H9 (cell line): ENCODE measurements around the gene PIK3CD. TPM values are rescaled to one million over a fixed set of nuclear protein-coding genes. Genes with fewer than 3 reads are reported as not detected.
"Not testable (repeated sequence)": the region's sequence is repeated elsewhere in the genome, so short reads cannot be mapped to it uniquely, and the experiment has no call there.

Source experiments
- DNase-seq: peaks from one replicate; pipeline ENCODE4 v3.0.0-alpha.2; 2017
- H2AFZ ChIP-seq: one replicate; pipeline ENCODE4 v1.6.1; 2013; ENCODE audit warnings: mild to moderate bottlenecking, low read length, control low read depth, moderate library complexity
- H2AK5ac ChIP-seq: 2 replicates; pipeline ENCODE4 v1.6.1; 2013; ENCODE audit warnings: low read length, control low read depth, mixed read lengths; ENCODE audit not compliant: insufficient read length
- H2BK120ac ChIP-seq: one replicate; pipeline ENCODE4 v1.6.1; 2013; ENCODE audit warnings: low read depth, mild to moderate bottlenecking, low read length, control low read depth, inconsistent platforms; ENCODE audit not compliant: poor library complexity, severe bottlenecking
- H2BK12ac ChIP-seq: 2 replicates; pipeline ENCODE4 v1.6.1; 2013; ENCODE audit warnings: low read length, control low read depth, mixed read lengths, low read depth; ENCODE audit not compliant: insufficient read length
- H2BK15ac ChIP-seq: 2 replicates; pipeline ENCODE4 v1.6.1; 2013; ENCODE audit warnings: low read depth, low read length, control low read depth
- H2BK20ac ChIP-seq: one replicate; pipeline ENCODE4 v1.6.1; 2013; ENCODE audit warnings: low read depth, mild to moderate bottlenecking, low read length, control low read depth, inconsistent platforms; ENCODE audit not compliant: poor library complexity, severe bottlenecking
- H2BK5ac ChIP-seq: 2 replicates; pipeline ENCODE4 v1.6.1; 2013; ENCODE audit warnings: low read length, control low read depth, mixed read lengths; ENCODE audit not compliant: insufficient read length
- H3K14ac ChIP-seq: 2 replicates; pipeline ENCODE4 v1.6.1; 2013; ENCODE audit warnings: low read length, control low read depth; ENCODE audit not compliant: insufficient read depth
- H3K18ac ChIP-seq: 2 replicates; pipeline ENCODE4 v1.6.1; 2013; ENCODE audit warnings: low read depth, mild to moderate bottlenecking, mixed read lengths, low read length, control low read depth; ENCODE audit not compliant: insufficient read length
- H3K23ac ChIP-seq: 2 replicates; pipeline ENCODE4 v1.6.1; 2013; ENCODE audit warnings: low read length, control low read depth, mixed read lengths, low read depth; ENCODE audit not compliant: insufficient read length
- H3K23me2 ChIP-seq: 2 replicates; pipeline ENCODE4 v1.6.1; 2013; ENCODE audit warnings: low read depth, mild to moderate bottlenecking, mixed read lengths, low read length, control low read depth; ENCODE audit not compliant: insufficient read length, poor library complexity, severe bottlenecking
- H3K27ac ChIP-seq: 2 replicates; pipeline ENCODE4 v1.5.1; 2013; ENCODE audit warnings: low read length, control low read depth, mixed read lengths, low read depth; ENCODE audit not compliant: insufficient read length
- H3K27me3 ChIP-seq: 2 replicates; pipeline ENCODE4 v1.6.1; 2013; ENCODE audit warnings: low read length, control low read depth, inconsistent platforms; ENCODE audit not compliant: insufficient read depth
- H3K4ac ChIP-seq: 2 replicates; pipeline ENCODE4 v1.6.1; 2013; ENCODE audit warnings: low read depth, mild to moderate bottlenecking, control low read depth, inconsistent platforms, low read length, moderate library complexity
- H3K4me1 ChIP-seq: 2 replicates; pipeline ENCODE4 v1.6.1; 2013; ENCODE audit warnings: low read length, control low read depth, inconsistent platforms; ENCODE audit not compliant: insufficient read depth
- H3K4me2 ChIP-seq: 2 replicates; pipeline ENCODE4 v1.6.1; 2013; ENCODE audit warnings: low read length, control low read depth, mixed read lengths; ENCODE audit not compliant: insufficient read length, insufficient read depth
- H3K56ac ChIP-seq: 2 replicates; pipeline ENCODE4 v1.6.1; 2013; ENCODE audit warnings: low read depth, mild to moderate bottlenecking, mixed read lengths, low read length, control low read depth; ENCODE audit not compliant: insufficient read length
- H3K79me1 ChIP-seq: 2 replicates; pipeline ENCODE4 v1.6.1; 2013; ENCODE audit warnings: low read depth, mild to moderate bottlenecking, moderate library complexity, low read length, control low read depth, inconsistent platforms; ENCODE audit not compliant: insufficient read depth, poor library complexity, severe bottlenecking
- H3K79me2 ChIP-seq: 2 replicates; pipeline ENCODE4 v1.6.1; 2013; ENCODE audit warnings: low read length, control low read depth, inconsistent platforms; ENCODE audit not compliant: insufficient read depth
- H3K9ac ChIP-seq: 2 replicates; pipeline ENCODE4 v1.6.1; 2013; ENCODE audit warnings: low read length, control low read depth, mixed read lengths; ENCODE audit not compliant: insufficient read length; ENCODE audit errors: extremely low read depth
- H3K9me3 ChIP-seq: one replicate; pipeline ENCODE4 v1.6.1; 2013; ENCODE audit warnings: low read depth, low read length, inconsistent platforms; ENCODE audit not compliant: control insufficient read depth
- H3T11ph ChIP-seq: one replicate; pipeline ENCODE4 v1.6.1; 2013; ENCODE audit warnings: mild to moderate bottlenecking, low read length, control low read depth, inconsistent platforms
- H4K20me1 ChIP-seq: one replicate; pipeline ENCODE4 v1.6.1; 2013; ENCODE audit not compliant: control insufficient read depth, insufficient read length, insufficient read depth
- H4K5ac ChIP-seq: 2 replicates; pipeline ENCODE4 v1.6.1; 2013; ENCODE audit warnings: low read depth, mild to moderate bottlenecking, mixed read lengths, low read length, control low read depth; ENCODE audit not compliant: insufficient read length
- H4K8ac ChIP-seq: replicated peaks from 2 replicates; pipeline ENCODE4 v1.6.1; 2013; ENCODE audit warnings: low read length, control low read depth, mixed read lengths, low read depth; ENCODE audit not compliant: insufficient read length
- H4K91ac ChIP-seq: 2 replicates; pipeline ENCODE4 v1.6.1; 2013; ENCODE audit warnings: low read depth, mild to moderate bottlenecking, moderate library complexity, mixed read lengths, low read length, control low read depth; ENCODE audit not compliant: insufficient read length
- H3K27ac Mint-ChIP-seq, 3 experiments: 2 replicates in 2 of 3; 3 replicates in 1 of 3; pipeline ENCODE4 v1.8.0; 2020 to 2021; ENCODE audit warnings: mixed read lengths in 3 of 3, mild to moderate bottlenecking in 1 of 3, moderate library complexity in 1 of 3
- H3K27me3 Mint-ChIP-seq: 2 replicates; pipeline ENCODE4 v1.8.0; 2021; ENCODE audit warnings: low read depth, mild to moderate bottlenecking, moderate library complexity, mixed read lengths
- H3K36me3 Mint-ChIP-seq, 3 experiments: 2 replicates in 2 of 3; 3 replicates in 1 of 3; pipeline ENCODE4 v1.8.0; 2020 to 2021; ENCODE audit warnings: low read depth in 3 of 3, mixed read lengths in 3 of 3; ENCODE audit not compliant: insufficient read depth in 1 of 3
- H3K4me1 Mint-ChIP-seq, 2 experiments: 2 replicates each; pipeline ENCODE4 v1.8.0; 2020; ENCODE audit warnings: mixed read lengths in 2 of 2
- H3K4me3 Mint-ChIP-seq, 2 experiments: 2 replicates in 1 of 2; 3 replicates in 1 of 2; pipeline ENCODE4 v1.8.0; 2020 to 2021; ENCODE audit warnings: mild to moderate bottlenecking in 2 of 2, mixed read lengths in 2 of 2, moderate library complexity in 1 of 2
- H3K9me3 Mint-ChIP-seq, 2 experiments: 2 replicates in 1 of 2; 3 replicates in 1 of 2; pipeline ENCODE4 v1.8.0; 2020; ENCODE audit warnings: mild to moderate bottlenecking in 2 of 2, mixed read lengths in 2 of 2, moderate library complexity in 1 of 2
- WGBS: extraction: QIAGEN DNeasy Blood & Tissue Kit; methylation state at CpG from one replicate; pipeline ENCODE4 v1.1.7; 2013; ENCODE audit warnings: missing lambda C conversion rate, low lambda C conversion rate, mixed read lengths; ENCODE audit not compliant: insufficient read length; ENCODE audit errors: extremely low coverage; 5-methylcytosine and 5-hydroxymethylcytosine counted together
- total RNA-seq: library from RNA; stranded (reverse); gene quantifications from 2 replicates; pipeline ENCODE4 v1.2.1, GENCODE V29; 2021
- TF ChIP-seq, protein P1 (sequence below): fragments of 200-600 bp; sonication (generic); conservative IDR thresholded peaks from 3 replicates; pipeline ENCODE4 v1.8.0; 2021; ENCODE audit warnings: antibody characterized with exemption, mild to moderate bottlenecking

PIK3CD gene
- total RNA-seq, 1 experiment from 2014 or later: 10.0 TPM

- Histone ChIP-seq H3K56ac (no peak overlapping the region), H3K9me3 (no peaks in the 10 kb centered on the region), H2AK5ac (no peak overlapping the region), H2BK20ac (no peak overlapping the region), H3K79me1 (peaks cover 7% of the 10 kb centered on the region), H3K14ac (no peak overlapping the region), H4K5ac (no peak overlapping the region), H3K79me2 (no peaks in the 10 kb centered on the region; the same call in 1 of the 2 replicates), H2BK15ac (no peak overlapping the region), H4K91ac (no peak overlapping the region), H3K23me2 (peaks cover 3% of the 10 kb centered on the region), H3K4me2 (no peak overlapping the region), H3K23ac (no peak overlapping the region), H3K4me1 (peaks cover 8% of the 10 kb centered on the region; the same call in 1 of the 2 replicates), H2BK5ac (no peak overlapping the region), H3K27ac (no peak overlapping the region), H3T11ph (no peak overlapping the region), H3K9ac (no peak overlapping the region), H2BK120ac (no peak overlapping the region), H3K27me3 (no peaks in the 10 kb centered on the region), H2AFZ (no peak overlapping the region), H4K8ac (no peak overlapping the region), H4K20me1 (no peaks in the 10 kb centered on the region), H3K4ac (no peak overlapping the region), H2BK12ac (no peak overlapping the region), H3K18ac (no peak overlapping the region)
- H3K36me3 Mint-ChIP-seq: peaks cover 19 to 34% (median 32%) of the 10 kb centered on the region in 3 experiments; a peak in 6 of 7 replicates
- DNase-seq: no peak
- peak overlapping the region in 1 of 2 experiments; percentile 25; a peak in 1 of 5 replicates for H3K4me3 Mint-ChIP-seq
- H3K27ac Mint-ChIP-seq: peak overlapping the region in 2 of 3 experiments; percentile 49 to 98; a peak in 5 of 7 replicates
- TF ChIP-seq, protein P1, sequence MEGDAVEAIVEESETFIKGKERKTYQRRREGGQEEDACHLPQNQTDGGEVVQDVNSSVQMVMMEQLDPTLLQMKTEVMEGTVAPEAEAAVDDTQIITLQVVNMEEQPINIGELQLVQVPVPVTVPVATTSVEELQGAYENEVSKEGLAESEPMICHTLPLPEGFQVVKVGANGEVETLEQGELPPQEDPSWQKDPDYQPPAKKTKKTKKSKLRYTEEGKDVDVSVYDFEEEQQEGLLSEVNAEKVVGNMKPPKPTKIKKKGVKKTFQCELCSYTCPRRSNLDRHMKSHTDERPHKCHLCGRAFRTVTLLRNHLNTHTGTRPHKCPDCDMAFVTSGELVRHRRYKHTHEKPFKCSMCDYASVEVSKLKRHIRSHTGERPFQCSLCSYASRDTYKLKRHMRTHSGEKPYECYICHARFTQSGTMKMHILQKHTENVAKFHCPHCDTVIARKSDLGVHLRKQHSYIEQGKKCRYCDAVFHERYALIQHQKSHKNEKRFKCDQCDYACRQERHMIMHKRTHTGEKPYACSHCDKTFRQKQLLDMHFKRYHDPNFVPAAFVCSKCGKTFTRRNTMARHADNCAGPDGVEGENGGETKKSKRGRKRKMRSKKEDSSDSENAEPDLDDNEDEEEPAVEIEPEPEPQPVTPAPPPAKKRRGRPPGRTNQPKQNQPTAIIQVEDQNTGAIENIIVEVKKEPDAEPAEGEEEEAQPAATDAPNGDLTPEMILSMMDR: no peak
- peaks cover 6% of the 10 kb centered on the region in 2 experiments; a peak in 2 of 5 replicates for H3K9me3 Mint-ChIP-seq
- no CpG with 5 or more reads among the region's 9 CpGs for WGBS
- H3K4me1 Mint-ChIP-seq: peaks cover 43 to 60% of the 10 kb centered on the region in 2 experiments
- H3K27me3 Mint-ChIP-seq: no peaks in the 10 kb centered on the region
Observed at GRCh38 chr1:9761855-9762254, 110.3 kb downstream of the PIK3CD start.

DNA sequence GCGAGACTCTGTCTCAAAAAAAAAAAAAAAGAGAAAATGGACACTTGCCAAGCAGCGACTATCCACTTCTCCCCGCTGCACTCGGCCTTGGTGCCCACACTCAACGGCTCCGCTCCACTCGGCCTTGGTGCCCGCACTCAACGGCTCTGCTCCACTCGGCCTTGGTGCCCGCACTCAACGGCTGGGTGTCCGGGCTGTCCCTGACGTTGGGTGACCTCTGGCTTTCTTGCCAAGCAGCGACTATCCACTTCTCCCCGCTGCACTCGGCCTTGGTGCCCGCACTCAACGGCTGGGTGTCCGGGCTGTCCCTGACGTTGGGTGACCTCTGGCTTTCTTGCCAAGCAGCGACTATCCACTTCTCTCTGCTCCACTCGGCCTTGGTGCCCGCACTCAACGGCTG, 110.9 kb downstream of the PIK3CD start:
- not testable (repeated sequence) for H4K20me1 ChIP-seq

More for the DNA sequence above, 110.9 kb downstream of the PIK3CD start:
- Mint-ChIP-seq H3K27ac (peak overlapping the region in 2 of 3 experiments; percentile 22 to 93; a peak in 3 of 7 replicates), H3K36me3 (peaks cover 19 to 32% (median 30%) of the 10 kb centered on the region in 3 experiments; a peak in 6 of 7 replicates), H3K4me1 (peaks cover 46 to 63% of the 10 kb centered on the region in 2 experiments)
- not testable (repeated sequence) for H3T11ph ChIP-seq, H3K27me3 ChIP-seq, H4K5ac ChIP-seq, H3K4ac ChIP-seq, DNase-seq, H3K9me3 Mint-ChIP-seq, H3K79me1 ChIP-seq, H2AK5ac ChIP-seq, H3K18ac ChIP-seq, H3K4me3 Mint-ChIP-seq, H4K8ac ChIP-seq, H3K79me2 ChIP-seq, H3K23me2 ChIP-seq, H3K14ac ChIP-seq, H2BK5ac ChIP-seq, H2BK20ac ChIP-seq, H3K56ac ChIP-seq, H2BK120ac ChIP-seq, H2AFZ ChIP-seq, H3K9ac ChIP-seq, H3K27me3 Mint-ChIP-seq, H3K27ac ChIP-seq, H3K4me1 ChIP-seq, H2BK15ac ChIP-seq, H2BK12ac ChIP-seq, H3K9me3 ChIP-seq, H3K4me2 ChIP-seq, H3K23ac ChIP-seq, H4K91ac ChIP-seq
- WGBS: no CpG with 5 or more reads among the region's 25 CpGs
